ENCODE measurements around the gene PPP1R15B. TPM values are rescaled to one million over a fixed set of nuclear protein-coding genes. Genes with fewer than 3 reads are reported as not detected.

PPP1R15B gene
- total and polyA plus RNA-seq, 2 donors from 2014 or later, result 12.3 to 41.6 TPM

DNA sequence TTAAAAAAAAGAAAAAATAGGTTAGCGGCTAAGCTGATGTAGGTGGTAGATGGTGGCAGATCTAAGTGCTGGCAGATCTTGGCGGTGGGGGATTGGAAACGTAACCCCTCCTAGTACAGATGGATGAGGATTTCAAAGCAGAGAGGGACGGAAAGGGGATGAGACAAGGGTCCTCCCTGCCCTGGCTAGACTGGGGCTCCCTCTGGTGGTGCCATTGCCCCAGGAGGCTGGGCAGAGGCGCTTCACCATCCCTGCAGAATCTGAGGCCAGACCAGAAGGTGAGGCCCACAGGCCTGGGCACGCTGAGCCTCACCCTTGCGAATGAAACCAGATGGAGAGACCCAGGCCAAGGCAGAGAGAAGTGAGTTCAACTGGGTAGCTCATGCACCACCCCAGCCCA is 44.9 kb downstream of the PPP1R15B start:
- FAIRE-seq (no peak), DNase-seq (no peak)
- no peak overlapping the region for H3K4me3 ChIP-seq (ENCODE audit: low read length in 3 of 3)
- H3K27me3 ChIP-seq (ENCODE audit: control insufficient read depth, insufficient read depth, low read length), result no peaks in the 10 kb centered on the region
- peaks cover 0 to 8% (median 8%) of the 10 kb centered on the region in 3 donors for H3K4me1 ChIP-seq (ENCODE audit: control insufficient read depth in 2 of 3, insufficient read depth in 2 of 3, low read depth in 1 of 3, low read length in 3 of 3)
- TF ChIP-seq, protein P1, sequence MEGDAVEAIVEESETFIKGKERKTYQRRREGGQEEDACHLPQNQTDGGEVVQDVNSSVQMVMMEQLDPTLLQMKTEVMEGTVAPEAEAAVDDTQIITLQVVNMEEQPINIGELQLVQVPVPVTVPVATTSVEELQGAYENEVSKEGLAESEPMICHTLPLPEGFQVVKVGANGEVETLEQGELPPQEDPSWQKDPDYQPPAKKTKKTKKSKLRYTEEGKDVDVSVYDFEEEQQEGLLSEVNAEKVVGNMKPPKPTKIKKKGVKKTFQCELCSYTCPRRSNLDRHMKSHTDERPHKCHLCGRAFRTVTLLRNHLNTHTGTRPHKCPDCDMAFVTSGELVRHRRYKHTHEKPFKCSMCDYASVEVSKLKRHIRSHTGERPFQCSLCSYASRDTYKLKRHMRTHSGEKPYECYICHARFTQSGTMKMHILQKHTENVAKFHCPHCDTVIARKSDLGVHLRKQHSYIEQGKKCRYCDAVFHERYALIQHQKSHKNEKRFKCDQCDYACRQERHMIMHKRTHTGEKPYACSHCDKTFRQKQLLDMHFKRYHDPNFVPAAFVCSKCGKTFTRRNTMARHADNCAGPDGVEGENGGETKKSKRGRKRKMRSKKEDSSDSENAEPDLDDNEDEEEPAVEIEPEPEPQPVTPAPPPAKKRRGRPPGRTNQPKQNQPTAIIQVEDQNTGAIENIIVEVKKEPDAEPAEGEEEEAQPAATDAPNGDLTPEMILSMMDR (IDR thresholded peaks at IDR 0.05; ENCODE audit: borderline replicate concordance, extremely low read depth, insufficient read depth), result peak; percentile 32
- intact Hi-C loops (cut with DNase I), result loop anchor here (10.0 kb wide), 2 partner anchors 152 to 202 kb away; partner anchors contain the start of genes GOLT1A and REN
- no peaks in the 10 kb centered on the region for H3K9me3 ChIP-seq (ENCODE audit: control insufficient read depth in 2 of 3, insufficient read depth in 1 of 3, low read length in 3 of 3)
- H3K27ac ChIP-seq (ENCODE audit: low read depth in 2 of 2, low read length in 2 of 2), result no peak overlapping the region
- H3K36me3 ChIP-seq (ENCODE audit: control insufficient read depth in 2 of 3, insufficient read depth in 3 of 3, low read length in 3 of 3), result peaks cover 0 to 8% (median 3%) of the 10 kb centered on the region in 3 donors
- no peak overlapping the region for H3K9ac ChIP-seq (ENCODE audit: low read length in 3 of 3)

DNA sequence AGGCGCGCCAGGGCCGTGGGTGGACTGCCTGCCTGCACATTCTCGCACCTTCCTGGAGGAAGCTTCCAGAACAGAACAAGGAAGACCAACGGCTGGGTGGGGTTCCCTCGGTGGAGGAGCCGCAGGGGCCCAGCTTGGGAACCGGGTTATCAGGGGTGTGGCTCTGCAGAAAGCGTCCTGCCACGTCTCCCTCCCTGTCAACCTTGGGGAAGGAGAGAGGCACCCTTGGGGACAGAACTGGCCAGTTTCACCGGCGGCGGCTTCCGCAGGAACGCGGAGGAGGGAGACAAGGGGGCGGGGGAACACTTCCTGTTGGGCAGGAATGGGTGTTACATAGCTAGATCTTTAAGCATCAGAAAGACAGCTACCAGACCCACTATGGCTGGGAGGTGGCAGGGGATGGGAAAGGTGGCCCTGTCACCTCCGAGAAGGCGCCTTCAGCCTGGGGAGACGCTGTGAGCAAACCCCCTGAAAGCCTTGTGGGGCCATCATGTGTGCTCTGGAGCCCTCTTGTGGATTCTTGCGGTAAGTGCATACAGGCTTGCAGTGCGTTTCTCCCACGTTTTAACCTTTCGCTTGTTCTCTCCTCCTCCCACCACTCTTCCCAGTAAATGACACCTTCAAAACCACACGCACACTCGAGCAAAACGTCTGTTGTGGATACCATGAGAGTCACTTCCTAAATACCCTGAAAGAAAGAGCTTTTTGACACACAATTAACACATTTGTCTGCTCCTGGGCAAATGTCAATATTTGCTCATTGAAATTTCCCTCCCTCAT is 48.1 kb downstream of the PPP1R15B start:
- H3K27me3 ChIP-seq (ENCODE audit: control insufficient read depth, insufficient read depth, low read length), result no peaks in the 10 kb centered on the region
- peak overlapping the region; percentile 5 to 76 for H3K27ac ChIP-seq (ENCODE audit: low read depth in 2 of 2, low read length in 2 of 2)
- peaks cover 0 to 11% (median 8%) of the 10 kb centered on the region in 3 donors for H3K4me1 ChIP-seq (ENCODE audit: control insufficient read depth in 2 of 3, insufficient read depth in 2 of 3, low read depth in 1 of 3, low read length in 3 of 3)
- H3K9ac ChIP-seq (ENCODE audit: low read length in 3 of 3), result peak overlapping the region in 2 of 3 donors; percentile 57 to 74
- TF ChIP-seq, protein P1 (IDR thresholded peaks at IDR 0.05; ENCODE audit: borderline replicate concordance, extremely low read depth, insufficient read depth), result peak; percentile 97
- DNase-seq (peak; percentile 81 to 90 (median 88)), FAIRE-seq (no peak)
- peak overlapping the region; percentile 35 to 55 (median 42) for H3K4me3 ChIP-seq (ENCODE audit: low read length in 3 of 3)
- intact Hi-C loops (cut with DNase I), result loop anchor here (10.0 kb wide), 2 partner anchors 149 to 199 kb away; partner anchors contain the start of genes GOLT1A and REN
- peaks cover 0 to 3% (median 0%) of the 10 kb centered on the region in 3 donors for H3K36me3 ChIP-seq (ENCODE audit: control insufficient read depth in 2 of 3, insufficient read depth in 3 of 3, low read length in 3 of 3)
- H3K9me3 ChIP-seq (ENCODE audit: control insufficient read depth in 2 of 3, insufficient read depth in 1 of 3, low read length in 3 of 3), result no peaks in the 10 kb centered on the region

DNA sequence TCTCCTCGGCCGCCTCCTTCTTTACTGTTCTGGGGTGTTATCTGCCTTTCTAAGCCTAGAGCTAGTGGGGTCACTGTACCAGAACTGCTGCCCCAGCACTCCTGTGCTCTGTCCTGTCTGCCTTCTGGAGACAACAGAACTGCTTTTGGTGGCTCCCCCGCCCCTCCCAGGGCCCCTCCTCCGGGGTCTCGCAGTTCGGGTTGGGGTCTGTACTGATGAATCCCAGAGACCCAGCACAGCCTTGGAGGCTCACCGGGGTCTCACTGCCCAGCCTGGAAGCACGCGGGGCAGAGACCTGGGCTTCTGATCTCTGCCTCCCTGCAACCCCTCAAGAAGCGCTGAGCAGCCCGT is 48.7 kb downstream of the PPP1R15B start:
- no peak for FAIRE-seq
- Histone ChIP-seq H3K4me1 (ENCODE audit: control insufficient read depth in 2 of 3, insufficient read depth in 2 of 3, low read depth in 1 of 3, low read length in 3 of 3) (peaks cover 0 to 11% (median 8%) of the 10 kb centered on the region in 3 donors), H3K9me3 (ENCODE audit: control insufficient read depth in 2 of 3, insufficient read depth in 1 of 3, low read length in 3 of 3) (no peaks in the 10 kb centered on the region), H3K27ac (ENCODE audit: low read depth in 2 of 2, low read length in 2 of 2) (peak overlapping the region in 1 of 2 donors; percentile 76), H3K9ac (ENCODE audit: low read length in 3 of 3) (peak overlapping the region in 2 of 3 donors; percentile 57 to 74), H3K27me3 (ENCODE audit: control insufficient read depth, insufficient read depth, low read length) (no peaks in the 10 kb centered on the region), H3K4me3 (ENCODE audit: low read length in 3 of 3) (peak overlapping the region in 2 of 3 donors; percentile 35 to 55), H3K36me3 (ENCODE audit: control insufficient read depth in 2 of 3, insufficient read depth in 3 of 3, low read length in 3 of 3) (peaks cover 0 to 3% (median 0%) of the 10 kb centered on the region in 3 donors)
- DNase-seq, result no peak
- TF ChIP-seq, protein P1 (IDR thresholded peaks at IDR 0.05; ENCODE audit: borderline replicate concordance, extremely low read depth, insufficient read depth), result no peak
- intact Hi-C loops (cut with DNase I), result loop anchor here (10.0 kb wide), 2 partner anchors 148 to 198 kb away; partner anchors contain the start of genes GOLT1A and REN

Measured in kidney (tissue), 14 donors.